Measurements from ENCODE around the gene TSGA10IP. TPM values are rescaled to one million over a fixed set of nuclear protein-coding genes. Genes with fewer than 3 reads are reported as not detected.

Gene TSGA10IP
- total RNA-seq, 1 experiment from 2014 or later = not detected

DNA sequence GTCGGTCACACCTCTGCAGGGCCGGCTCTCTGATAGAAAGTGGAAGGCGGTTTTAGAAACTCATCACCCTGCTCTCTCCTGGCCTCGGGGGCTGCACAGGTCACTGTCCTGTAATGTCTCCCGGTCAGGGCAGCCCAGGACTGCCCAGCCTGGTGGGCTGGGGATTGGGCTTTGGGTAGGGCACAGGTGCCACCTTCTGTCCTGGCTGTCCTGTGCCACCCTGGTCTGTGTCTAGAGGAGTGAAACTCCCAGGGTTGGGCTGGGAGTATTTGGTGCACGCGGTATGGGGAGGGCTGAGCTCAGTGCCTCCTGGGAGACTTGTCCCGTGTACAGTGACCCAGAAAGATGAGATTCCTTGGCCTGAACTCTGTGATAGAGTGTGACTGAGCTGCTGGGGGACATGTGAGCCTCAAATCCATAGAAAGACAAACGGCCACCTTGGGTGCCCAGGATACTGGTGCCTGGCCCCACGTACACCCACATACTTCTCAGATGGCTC lies 34.0 kb downstream of the TSGA10IP start:
- RAD21 ChIA-PET (ENCODE audit: low non-redundant PET in 1 of 2, low total read pairs in 2 of 2, uncharacterized antibody in 2 of 2, unreplicated experiment in 2 of 2) = no interaction called here
- H3K4me1 ChIP-seq (ENCODE audit: control insufficient read depth in 1 of 2, insufficient read depth in 2 of 2, low read length in 2 of 2) = no peaks in the 10 kb centered on the region
- intact Hi-C loops (cut with micrococcal nuclease) = no loop called here
- no peak overlapping the region for H3K27ac ChIP-seq (ENCODE audit: low read depth, low read length)
- H2AFZ ChIP-seq (ENCODE audit: low read depth, low read length, poor library complexity, severe bottlenecking) = no peak overlapping the region
- peaks cover 0 to 4% of the 10 kb centered on the region in 2 experiments; a peak in 1 of 4 replicates for H3K36me3 ChIP-seq (ENCODE audit: control insufficient read depth in 1 of 2, insufficient read depth in 2 of 2, low read length in 2 of 2)
- no peaks in the 10 kb centered on the region for H3K79me2 ChIP-seq (ENCODE audit: insufficient read depth, low read length)
- TF ChIP-seq, protein P1, sequence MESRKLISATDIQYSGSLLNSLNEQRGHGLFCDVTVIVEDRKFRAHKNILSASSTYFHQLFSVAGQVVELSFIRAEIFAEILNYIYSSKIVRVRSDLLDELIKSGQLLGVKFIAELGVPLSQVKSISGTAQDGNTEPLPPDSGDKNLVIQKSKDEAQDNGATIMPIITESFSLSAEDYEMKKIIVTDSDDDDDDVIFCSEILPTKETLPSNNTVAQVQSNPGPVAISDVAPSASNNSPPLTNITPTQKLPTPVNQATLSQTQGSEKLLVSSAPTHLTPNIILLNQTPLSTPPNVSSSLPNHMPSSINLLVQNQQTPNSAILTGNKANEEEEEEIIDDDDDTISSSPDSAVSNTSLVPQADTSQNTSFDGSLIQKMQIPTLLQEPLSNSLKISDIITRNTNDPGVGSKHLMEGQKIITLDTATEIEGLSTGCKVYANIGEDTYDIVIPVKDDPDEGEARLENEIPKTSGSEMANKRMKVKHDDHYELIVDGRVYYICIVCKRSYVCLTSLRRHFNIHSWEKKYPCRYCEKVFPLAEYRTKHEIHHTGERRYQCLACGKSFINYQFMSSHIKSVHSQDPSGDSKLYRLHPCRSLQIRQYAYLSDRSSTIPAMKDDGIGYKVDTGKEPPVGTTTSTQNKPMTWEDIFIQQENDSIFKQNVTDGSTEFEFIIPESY (IDR thresholded peaks at IDR 0.05; ENCODE audit: extremely low read depth, insufficient replicate concordance, low read length) = no peak
- TF ChIP-seq, protein P2, sequence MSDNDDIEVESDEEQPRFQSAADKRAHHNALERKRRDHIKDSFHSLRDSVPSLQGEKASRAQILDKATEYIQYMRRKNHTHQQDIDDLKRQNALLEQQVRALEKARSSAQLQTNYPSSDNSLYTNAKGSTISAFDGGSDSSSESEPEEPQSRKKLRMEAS (IDR thresholded peaks at IDR 0.05) = no peak
- TF ChIP-seq ZNF274 (IDR thresholded peaks at IDR 0.05; ENCODE audit: low read depth, low read length) (no peak), TCF7L2 (IDR thresholded peaks at IDR 0.05; ENCODE audit: borderline replicate concordance, extremely low read depth, insufficient read depth, insufficient read length) (no peak), POLR2AphosphoS5 (IDR thresholded peaks at IDR 0.05; ENCODE audit: low read depth, low read length) (no peak), EZH2phosphoT487 (IDR thresholded peaks at IDR 0.05; ENCODE audit: borderline replicate concordance) (no peak), CEBPB (IDR thresholded peaks at IDR 0.05; ENCODE audit: low read depth) (no peak), CBX3 (IDR thresholded peaks at IDR 0.05; ENCODE audit: low read depth) (no peak), ELF1 (IDR thresholded peaks at IDR 0.05; ENCODE audit: borderline replicate concordance, low read depth) (no peak)
- TF ChIP-seq, protein P3, sequence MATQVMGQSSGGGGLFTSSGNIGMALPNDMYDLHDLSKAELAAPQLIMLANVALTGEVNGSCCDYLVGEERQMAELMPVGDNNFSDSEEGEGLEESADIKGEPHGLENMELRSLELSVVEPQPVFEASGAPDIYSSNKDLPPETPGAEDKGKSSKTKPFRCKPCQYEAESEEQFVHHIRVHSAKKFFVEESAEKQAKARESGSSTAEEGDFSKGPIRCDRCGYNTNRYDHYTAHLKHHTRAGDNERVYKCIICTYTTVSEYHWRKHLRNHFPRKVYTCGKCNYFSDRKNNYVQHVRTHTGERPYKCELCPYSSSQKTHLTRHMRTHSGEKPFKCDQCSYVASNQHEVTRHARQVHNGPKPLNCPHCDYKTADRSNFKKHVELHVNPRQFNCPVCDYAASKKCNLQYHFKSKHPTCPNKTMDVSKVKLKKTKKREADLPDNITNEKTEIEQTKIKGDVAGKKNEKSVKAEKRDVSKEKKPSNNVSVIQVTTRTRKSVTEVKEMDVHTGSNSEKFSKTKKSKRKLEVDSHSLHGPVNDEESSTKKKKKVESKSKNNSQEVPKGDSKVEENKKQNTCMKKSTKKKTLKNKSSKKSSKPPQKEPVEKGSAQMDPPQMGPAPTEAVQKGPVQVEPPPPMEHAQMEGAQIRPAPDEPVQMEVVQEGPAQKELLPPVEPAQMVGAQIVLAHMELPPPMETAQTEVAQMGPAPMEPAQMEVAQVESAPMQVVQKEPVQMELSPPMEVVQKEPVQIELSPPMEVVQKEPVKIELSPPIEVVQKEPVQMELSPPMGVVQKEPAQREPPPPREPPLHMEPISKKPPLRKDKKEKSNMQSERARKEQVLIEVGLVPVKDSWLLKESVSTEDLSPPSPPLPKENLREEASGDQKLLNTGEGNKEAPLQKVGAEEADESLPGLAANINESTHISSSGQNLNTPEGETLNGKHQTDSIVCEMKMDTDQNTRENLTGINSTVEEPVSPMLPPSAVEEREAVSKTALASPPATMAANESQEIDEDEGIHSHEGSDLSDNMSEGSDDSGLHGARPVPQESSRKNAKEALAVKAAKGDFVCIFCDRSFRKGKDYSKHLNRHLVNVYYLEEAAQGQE (IDR thresholded peaks at IDR 0.05; ENCODE audit: low read depth) = no peak
- TF ChIP-seq, protein P4, sequence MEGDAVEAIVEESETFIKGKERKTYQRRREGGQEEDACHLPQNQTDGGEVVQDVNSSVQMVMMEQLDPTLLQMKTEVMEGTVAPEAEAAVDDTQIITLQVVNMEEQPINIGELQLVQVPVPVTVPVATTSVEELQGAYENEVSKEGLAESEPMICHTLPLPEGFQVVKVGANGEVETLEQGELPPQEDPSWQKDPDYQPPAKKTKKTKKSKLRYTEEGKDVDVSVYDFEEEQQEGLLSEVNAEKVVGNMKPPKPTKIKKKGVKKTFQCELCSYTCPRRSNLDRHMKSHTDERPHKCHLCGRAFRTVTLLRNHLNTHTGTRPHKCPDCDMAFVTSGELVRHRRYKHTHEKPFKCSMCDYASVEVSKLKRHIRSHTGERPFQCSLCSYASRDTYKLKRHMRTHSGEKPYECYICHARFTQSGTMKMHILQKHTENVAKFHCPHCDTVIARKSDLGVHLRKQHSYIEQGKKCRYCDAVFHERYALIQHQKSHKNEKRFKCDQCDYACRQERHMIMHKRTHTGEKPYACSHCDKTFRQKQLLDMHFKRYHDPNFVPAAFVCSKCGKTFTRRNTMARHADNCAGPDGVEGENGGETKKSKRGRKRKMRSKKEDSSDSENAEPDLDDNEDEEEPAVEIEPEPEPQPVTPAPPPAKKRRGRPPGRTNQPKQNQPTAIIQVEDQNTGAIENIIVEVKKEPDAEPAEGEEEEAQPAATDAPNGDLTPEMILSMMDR (IDR thresholded peaks at IDR 0.05 in 2 of 3, conservative IDR thresholded peaks at IDR 0.05 in 1 of 3; ENCODE audit: borderline replicate concordance in 1 of 3, insufficient read depth in 1 of 3, low read depth in 2 of 3, low read length in 2 of 3) = no peak
- CTCF ChIA-PET = interaction anchor here (1.3 kb wide), 1 partner anchor 9 kb away, joined by 3 read pairs; no protein-coding TSS in a partner anchor
- H3K9me3 ChIP-seq (ENCODE audit: control insufficient read depth in 1 of 2, insufficient read depth in 1 of 2, low read depth in 1 of 2, low read length in 2 of 2) = no peaks in the 10 kb centered on the region
- BruUV-seq (replicated peaks) = no TSS peak
- DNase-seq (ENCODE audit: low read depth, low spot score) (no peak), ATAC-seq (no peak)
- no peaks in the 10 kb centered on the region for H4K20me1 ChIP-seq (ENCODE audit: insufficient read depth)
- no peak overlapping the region for H3K4me3 ChIP-seq (replicated peaks in 1 of 2; ENCODE audit: low read depth in 1 of 2, low read length in 2 of 2)
- no peak overlapping the region for H3K9ac ChIP-seq (ENCODE audit: low read length)
- H3K4me2 ChIP-seq (ENCODE audit: low read length) = no peak overlapping the region
- no peaks in the 10 kb centered on the region for H3K9me2 ChIP-seq (ENCODE audit: insufficient read depth)
- POLR2A ChIA-PET = no interaction called here
- no peaks in the 10 kb centered on the region for H3K27me3 ChIP-seq (ENCODE audit: insufficient read depth, low read length)
